Fibroblast of lung (primary cell): Measurements from ENCODE around the gene NKD2.

Experiments
- EZH2 ChIP-seq: IDR thresholded peaks from 2 replicates; pipeline ENCODE4 v1.5.1; 2012; ENCODE audit warnings: low read length, control low read depth, mild to moderate bottlenecking; ENCODE audit errors: missing control alignments
- TF ChIP-seq, protein P1 (sequence below), 2 donors: IDR thresholded peaks in 1 of 2; conservative IDR thresholded peaks in 1 of 2; 1 replicate in 1 of 2; 2 replicates in 1 of 2; pipeline ENCODE4 v1.5.1; 2011 to 2012; ENCODE audit warnings: low read length in 2 of 2, control low read depth in 1 of 2, inconsistent platforms in 1 of 2, low read depth in 1 of 2, mild to moderate bottlenecking in 1 of 2

DNA sequence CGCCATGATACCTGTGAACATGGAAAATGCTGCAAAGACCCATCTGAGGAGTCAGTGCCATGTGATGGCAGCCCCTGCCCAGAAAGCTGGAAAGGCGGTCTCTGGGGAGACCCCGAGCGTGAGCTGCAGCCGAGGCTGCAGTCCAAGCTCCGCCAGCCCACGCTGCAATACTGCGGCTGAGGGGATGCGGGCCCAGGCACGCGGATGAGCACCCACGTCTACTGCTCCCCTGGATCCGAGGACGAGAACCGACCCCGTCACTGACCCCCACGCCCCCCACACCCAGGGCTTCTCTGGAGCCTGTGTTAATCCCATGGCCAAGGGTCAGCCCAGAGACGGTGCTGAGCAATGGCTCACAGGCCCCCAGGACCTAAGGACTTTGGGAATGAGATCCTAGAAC is 70.9 kb downstream of the NKD2 start:
- TF ChIP-seq, protein P1, sequence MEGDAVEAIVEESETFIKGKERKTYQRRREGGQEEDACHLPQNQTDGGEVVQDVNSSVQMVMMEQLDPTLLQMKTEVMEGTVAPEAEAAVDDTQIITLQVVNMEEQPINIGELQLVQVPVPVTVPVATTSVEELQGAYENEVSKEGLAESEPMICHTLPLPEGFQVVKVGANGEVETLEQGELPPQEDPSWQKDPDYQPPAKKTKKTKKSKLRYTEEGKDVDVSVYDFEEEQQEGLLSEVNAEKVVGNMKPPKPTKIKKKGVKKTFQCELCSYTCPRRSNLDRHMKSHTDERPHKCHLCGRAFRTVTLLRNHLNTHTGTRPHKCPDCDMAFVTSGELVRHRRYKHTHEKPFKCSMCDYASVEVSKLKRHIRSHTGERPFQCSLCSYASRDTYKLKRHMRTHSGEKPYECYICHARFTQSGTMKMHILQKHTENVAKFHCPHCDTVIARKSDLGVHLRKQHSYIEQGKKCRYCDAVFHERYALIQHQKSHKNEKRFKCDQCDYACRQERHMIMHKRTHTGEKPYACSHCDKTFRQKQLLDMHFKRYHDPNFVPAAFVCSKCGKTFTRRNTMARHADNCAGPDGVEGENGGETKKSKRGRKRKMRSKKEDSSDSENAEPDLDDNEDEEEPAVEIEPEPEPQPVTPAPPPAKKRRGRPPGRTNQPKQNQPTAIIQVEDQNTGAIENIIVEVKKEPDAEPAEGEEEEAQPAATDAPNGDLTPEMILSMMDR (conservative IDR thresholded peaks at IDR 0.05 in 1 of 2, IDR thresholded peaks at IDR 0.05 in 1 of 2; ENCODE audit: low read depth in 1 of 2, low read length in 2 of 2): no peak
- no peak for TF ChIP-seq EZH2
